GM12878 (cell line): ENCODE data around the gene TMCC2. TPM values are rescaled to one million over a fixed set of nuclear protein-coding genes. Genes with fewer than 3 reads are reported as not detected.
A peak's percentile ranks its signal among the peaks of the same experiment; 100 is the strongest.

ENCODE experiments used
- ATAC-seq: fragments of 200-7000 bp; cut with Tn5 transposase; 3 replicates; pipeline ENCODE4 v1.9.1; 2020; ENCODE audit warnings: mild to moderate bottlenecking, moderate library complexity
- BruUV-seq: library from RNA; stranded (reverse); fragments of 400-500 nt; replicated peaks from 2 replicates; lab custom pipeline; 2021; lab: Mats Ljungman, UMichigan
- CTCF ChIA-PET: fragments of 300-600 bp; sonication (Branson Sonifier 250); formaldehyde crosslinking; extraction: SDS; loops from one replicate; lab custom pipeline; 2021; ENCODE audit warnings: inconsistent platforms; lab: Yijun Ruan, JAX
- POLR2A ChIA-PET: fragments of 350-600 bp; formaldehyde crosslinking; extraction: SDS; loops from one replicate; lab custom pipeline; 2021; ENCODE audit warnings: inconsistent platforms; lab: Charles Lee
- RAD21 ChIA-PET: fragments of 300-600 bp; sonication (Branson Sonifier 250); formaldehyde crosslinking; loops from one replicate; lab custom pipeline; 2023; ENCODE audit warnings: antibody characterized with exemption; ENCODE audit not compliant: unreplicated experiment; lab: Charles Lee
- SMC1A ChIA-PET: fragments of 300-600 bp; sonication (Branson Sonifier 250); formaldehyde crosslinking; loops from one replicate; lab custom pipeline; 2023; ENCODE audit not compliant: unreplicated experiment, uncharacterized antibody; lab: Charles Lee
- DNase-seq: peaks from one replicate; pipeline ENCODE4 v3.0.0-alpha.2; 2011; ENCODE audit warnings: low read depth, low spot score
- FAIRE-seq: peaks from 3 replicates; lab custom pipeline; 2011; peaks lifted over from hg19 to GRCh38; lab: Jason Lieb, UNC
- H2AFZ ChIP-seq: 2 replicates; pipeline ENCODE4 v1.6.0; 2011; ENCODE audit warnings: low read depth, low read length, control low read depth; ENCODE audit not compliant: control insufficient read depth
- H3K27ac ChIP-seq: 2 replicates; pipeline ENCODE4 v1.5.1; 2011; ENCODE audit warnings: control low read depth; ENCODE audit not compliant: control insufficient read depth, insufficient read depth
- H3K27me3 ChIP-seq, 2 experiments: replicated peaks in 1 of 2; 2 replicates each; pipeline versions ENCODE4 v1.6.0 to v1.6.1; 2011; ENCODE audit warnings: low read length in 1 of 2; ENCODE audit not compliant: control insufficient read depth in 2 of 2, insufficient read depth in 2 of 2
- H3K36me3 ChIP-seq, 2 experiments: 2 replicates each; pipeline ENCODE4 v1.5.1; 2011; ENCODE audit warnings: low read length in 1 of 2; ENCODE audit not compliant: control insufficient read depth in 2 of 2, insufficient read depth in 2 of 2
- H3K4me1 ChIP-seq: 2 replicates; pipeline ENCODE4 v1.6.1; 2011; ENCODE audit warnings: mild to moderate bottlenecking, low read length, moderate library complexity, mixed read lengths; ENCODE audit not compliant: control insufficient read depth, insufficient read depth
- H3K4me2 ChIP-seq: 2 replicates; pipeline ENCODE4 v1.6.0; 2011; ENCODE audit warnings: control low read depth; ENCODE audit not compliant: control insufficient read depth, insufficient read depth
- H3K4me3 ChIP-seq: fragments of 200-600 bp; sonication (generic); 2 replicates; pipeline ENCODE4 v1.5.1; 2016
- H3K79me2 ChIP-seq: 2 replicates; pipeline ENCODE4 v1.6.0; 2011; ENCODE audit warnings: low read length; ENCODE audit not compliant: control insufficient read depth, insufficient read depth
- H3K9ac ChIP-seq: 2 replicates; pipeline ENCODE4 v1.8.0; 2011; ENCODE audit warnings: low read length, control low read depth, mixed read lengths; ENCODE audit not compliant: control insufficient read depth, insufficient read depth
- H3K9me3 ChIP-seq: replicated peaks from 3 replicates; pipeline ENCODE4 v1.5.1; 2011; ENCODE audit warnings: mild to moderate bottlenecking, low read length; ENCODE audit not compliant: control insufficient read depth, insufficient read depth
- H4K20me1 ChIP-seq: 2 replicates; pipeline ENCODE4 v1.6.0; 2011; ENCODE audit not compliant: control insufficient read depth, insufficient read depth
- KAT2A ChIP-seq: conservative IDR thresholded peaks from 2 replicates; pipeline ENCODE4 v1.6.1; 2011; ENCODE audit warnings: low read depth, low read length; ENCODE audit not compliant: control insufficient read depth
- NFYB ChIP-seq: IDR thresholded peaks from 2 replicates; pipeline ENCODE4 v1.6.1; 2011; ENCODE audit warnings: low read depth, mild to moderate bottlenecking, low read length, improper control_type of control experiment, moderate library complexity; ENCODE audit not compliant: insufficient read depth
- NR2C1 ChIP-seq: fragments of 450-650 bp; IDR thresholded peaks from 2 replicates; pipeline ENCODE4 v1.6.1; 2017; ENCODE audit warnings: antibody characterized with exemption, mild to moderate bottlenecking, moderate library complexity
- PAX5 ChIP-seq: IDR thresholded peaks from 2 replicates; pipeline ENCODE4 v1.6.1; 2011; ENCODE audit warnings: low read depth, low read length, borderline replicate concordance
- PAX8 ChIP-seq: fragments of 450-650 bp; IDR thresholded peaks from 2 replicates; pipeline ENCODE4 v1.6.1; 2017; ENCODE audit warnings: mild to moderate bottlenecking, moderate library complexity
- PML ChIP-seq: IDR thresholded peaks from 2 replicates; pipeline ENCODE4 v1.6.1; 2012; ENCODE audit warnings: low read length, inconsistent platforms
- POLR2A ChIP-seq: IDR thresholded peaks from 2 replicates; pipeline ENCODE4 v1.6.1; 2011; ENCODE audit warnings: low read depth, mild to moderate bottlenecking, low read length
- RUNX3 ChIP-seq: IDR thresholded peaks from 2 replicates; pipeline ENCODE4 v1.6.1; 2012; ENCODE audit warnings: low read length, inconsistent platforms
- SMARCA5 ChIP-seq: fragments of 450-650 bp; IDR thresholded peaks from 2 replicates; pipeline ENCODE4 v1.6.1; 2017; ENCODE audit warnings: mild to moderate bottlenecking
- TCF12 ChIP-seq: IDR thresholded peaks from 2 replicates; pipeline ENCODE4 v1.6.1; 2011; ENCODE audit warnings: low read depth, mild to moderate bottlenecking, low read length
- WGBS: methylation state at CpG from one replicate; pipeline ENCODE4 v1.1.6; 2016; ENCODE audit warnings: low lambda C conversion rate; ENCODE audit not compliant: insufficient replicate concordance, insufficient coverage; ENCODE audit errors: missing lambda C conversion rate; 5-methylcytosine and 5-hydroxymethylcytosine counted together
- in situ Hi-C: fragments of 300-500 bp; cut with MboI; formaldehyde crosslinking; loops from 9 replicates; pipeline ENCODE4 v1.14.3; 2018; ENCODE audit warnings: mixed read lengths
- intact Hi-C: fragments of 100-400 bp; cut with micrococcal nuclease; formaldehyde crosslinking; loops from one replicate; pipeline ENCODE4 v1.14.2; 2022; ENCODE audit not compliant: unreplicated experiment
- polyA plus RNA-seq, 11 experiments: library from polyadenylated mRNA; depleted of rRNA in 4 of 11; unstranded in 6 of 11; stranded (reverse) in 5 of 11; fragments of >200 nt; fragmentation: Nextera tagmentation in 4 of 11; fragmentation: Illumina TruSeq in 1 of 11; extraction: Ambion mirVana in 4 of 11; extraction: Trizol in 1 of 11; gene quantifications; 1 replicate in 1 of 11; 2 replicates in 10 of 11; pipeline versions ENCODE4 v1.2.1 to v1.2.3, GENCODE V29; 2011 to 2016; ENCODE audit warnings: inconsistent platforms in 2 of 11, missing spikeins in 2 of 11, low read depth in 1 of 11
- total RNA-seq, 4 experiments: library from RNA; depleted of rRNA in 3 of 4; stranded (reverse); fragments of >200 nt in 3 of 4; fragmentation: Illumina TruSeq in 1 of 4; extraction: Trizol in 1 of 4; gene quantifications; 2 replicates each; pipeline versions ENCODE4 v1.2.1 to v1.2.3, GENCODE V29; 2013 to 2021
- TF ChIP-seq, protein P1 (sequence below): fragments of 450-650 bp; IDR thresholded peaks from 2 replicates; pipeline ENCODE4 v1.6.1; 2016; ENCODE audit warnings: mild to moderate bottlenecking
- TF ChIP-seq, protein P2 (sequence below): fragments of 450-650 bp; IDR thresholded peaks from 2 replicates; pipeline ENCODE4 v1.6.1; 2017; ENCODE audit warnings: mild to moderate bottlenecking
- TF ChIP-seq, protein P3 (sequence below): IDR thresholded peaks from 2 replicates; pipeline ENCODE4 v1.6.1; 2012; ENCODE audit warnings: mild to moderate bottlenecking, low read depth, low read length
- TF ChIP-seq, protein P4 (sequence below): fragments of 450-650 bp; IDR thresholded peaks from 2 replicates; pipeline ENCODE4 v1.6.1; 2016; ENCODE audit warnings: mild to moderate bottlenecking, moderate library complexity, borderline replicate concordance

Gene TMCC2
- total and polyA plus RNA-seq, 10 of the 15 experiments (the other 5 are each of a cell fraction or from before 2014, with no cell fraction given), result 0.06 to 2.3 (median 0.76) TPM

DNA sequence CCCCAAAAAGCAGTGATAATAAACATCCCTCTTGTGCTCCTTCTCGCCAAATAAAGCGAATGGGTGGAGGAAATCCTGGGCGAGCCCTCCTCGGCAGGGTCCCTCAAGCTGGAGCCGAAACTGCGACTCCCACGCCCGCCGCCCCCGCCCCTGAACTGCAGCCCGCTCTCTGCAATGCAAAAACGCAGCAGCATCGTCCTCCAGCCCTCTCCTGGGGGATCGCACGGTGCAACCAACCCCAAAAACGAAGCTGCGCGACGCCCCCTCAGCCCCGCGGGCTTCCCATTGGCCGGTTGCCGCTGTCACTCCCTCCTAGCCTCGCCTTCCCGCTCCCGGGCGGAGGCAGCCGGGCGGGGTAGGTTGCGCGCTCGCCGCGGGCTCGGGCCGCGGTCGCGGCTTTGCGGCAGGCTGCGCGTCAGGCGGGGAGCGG is at the start of gene TMCC2 (continued):
- TF ChIP-seq, protein P1, sequence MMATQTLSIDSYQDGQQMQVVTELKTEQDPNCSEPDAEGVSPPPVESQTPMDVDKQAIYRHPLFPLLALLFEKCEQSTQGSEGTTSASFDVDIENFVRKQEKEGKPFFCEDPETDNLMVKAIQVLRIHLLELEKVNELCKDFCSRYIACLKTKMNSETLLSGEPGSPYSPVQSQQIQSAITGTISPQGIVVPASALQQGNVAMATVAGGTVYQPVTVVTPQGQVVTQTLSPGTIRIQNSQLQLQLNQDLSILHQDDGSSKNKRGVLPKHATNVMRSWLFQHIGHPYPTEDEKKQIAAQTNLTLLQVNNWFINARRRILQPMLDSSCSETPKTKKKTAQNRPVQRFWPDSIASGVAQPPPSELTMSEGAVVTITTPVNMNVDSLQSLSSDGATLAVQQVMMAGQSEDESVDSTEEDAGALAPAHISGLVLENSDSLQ, result peak; percentile 98
- TF ChIP-seq NFYB, result peak; percentile 93
- TF ChIP-seq PAX5, result 0 out of 2 replicates have a peak, but pooled peaks have one; percentile 10
- TF ChIP-seq, all 136 proteins: peak for 15

DNA sequence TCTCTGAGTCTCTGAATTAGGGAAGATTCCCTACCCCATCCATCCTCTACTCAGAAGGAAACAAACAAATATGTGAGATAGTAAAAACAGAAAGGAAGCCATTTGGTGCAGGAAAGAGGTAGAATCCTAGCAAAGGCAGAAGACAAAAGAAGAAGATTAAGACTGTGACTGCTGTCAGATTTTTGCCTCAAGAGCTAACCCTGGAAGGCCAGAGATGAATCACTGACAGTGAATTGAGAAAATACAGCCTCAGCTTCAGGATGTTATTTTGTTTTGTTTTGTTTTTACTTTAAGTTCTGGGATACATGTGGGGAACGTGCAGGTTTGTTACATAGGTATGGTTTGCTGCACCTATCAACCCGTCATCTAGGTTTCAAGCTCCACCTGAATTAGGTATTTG is 47.9 kb upstream of the TMCC2 start:
- H3K27ac ChIP-seq, result no peak overlapping the region
- in situ Hi-C loops, result no loop called here
- no peak for TF ChIP-seq KAT2A
- no peak for TF ChIP-seq POLR2A
- TF ChIP-seq TCF12, result no peak
- TF ChIP-seq PML, result no peak
- no peak for TF ChIP-seq PAX8
- TF ChIP-seq NR2C1, result no peak
- TF ChIP-seq, protein P2, sequence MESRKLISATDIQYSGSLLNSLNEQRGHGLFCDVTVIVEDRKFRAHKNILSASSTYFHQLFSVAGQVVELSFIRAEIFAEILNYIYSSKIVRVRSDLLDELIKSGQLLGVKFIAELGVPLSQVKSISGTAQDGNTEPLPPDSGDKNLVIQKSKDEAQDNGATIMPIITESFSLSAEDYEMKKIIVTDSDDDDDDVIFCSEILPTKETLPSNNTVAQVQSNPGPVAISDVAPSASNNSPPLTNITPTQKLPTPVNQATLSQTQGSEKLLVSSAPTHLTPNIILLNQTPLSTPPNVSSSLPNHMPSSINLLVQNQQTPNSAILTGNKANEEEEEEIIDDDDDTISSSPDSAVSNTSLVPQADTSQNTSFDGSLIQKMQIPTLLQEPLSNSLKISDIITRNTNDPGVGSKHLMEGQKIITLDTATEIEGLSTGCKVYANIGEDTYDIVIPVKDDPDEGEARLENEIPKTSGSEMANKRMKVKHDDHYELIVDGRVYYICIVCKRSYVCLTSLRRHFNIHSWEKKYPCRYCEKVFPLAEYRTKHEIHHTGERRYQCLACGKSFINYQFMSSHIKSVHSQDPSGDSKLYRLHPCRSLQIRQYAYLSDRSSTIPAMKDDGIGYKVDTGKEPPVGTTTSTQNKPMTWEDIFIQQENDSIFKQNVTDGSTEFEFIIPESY, result no peak
- no peak for TF ChIP-seq SMARCA5
- TF ChIP-seq RUNX3, result no peak
- TF ChIP-seq, protein P3, sequence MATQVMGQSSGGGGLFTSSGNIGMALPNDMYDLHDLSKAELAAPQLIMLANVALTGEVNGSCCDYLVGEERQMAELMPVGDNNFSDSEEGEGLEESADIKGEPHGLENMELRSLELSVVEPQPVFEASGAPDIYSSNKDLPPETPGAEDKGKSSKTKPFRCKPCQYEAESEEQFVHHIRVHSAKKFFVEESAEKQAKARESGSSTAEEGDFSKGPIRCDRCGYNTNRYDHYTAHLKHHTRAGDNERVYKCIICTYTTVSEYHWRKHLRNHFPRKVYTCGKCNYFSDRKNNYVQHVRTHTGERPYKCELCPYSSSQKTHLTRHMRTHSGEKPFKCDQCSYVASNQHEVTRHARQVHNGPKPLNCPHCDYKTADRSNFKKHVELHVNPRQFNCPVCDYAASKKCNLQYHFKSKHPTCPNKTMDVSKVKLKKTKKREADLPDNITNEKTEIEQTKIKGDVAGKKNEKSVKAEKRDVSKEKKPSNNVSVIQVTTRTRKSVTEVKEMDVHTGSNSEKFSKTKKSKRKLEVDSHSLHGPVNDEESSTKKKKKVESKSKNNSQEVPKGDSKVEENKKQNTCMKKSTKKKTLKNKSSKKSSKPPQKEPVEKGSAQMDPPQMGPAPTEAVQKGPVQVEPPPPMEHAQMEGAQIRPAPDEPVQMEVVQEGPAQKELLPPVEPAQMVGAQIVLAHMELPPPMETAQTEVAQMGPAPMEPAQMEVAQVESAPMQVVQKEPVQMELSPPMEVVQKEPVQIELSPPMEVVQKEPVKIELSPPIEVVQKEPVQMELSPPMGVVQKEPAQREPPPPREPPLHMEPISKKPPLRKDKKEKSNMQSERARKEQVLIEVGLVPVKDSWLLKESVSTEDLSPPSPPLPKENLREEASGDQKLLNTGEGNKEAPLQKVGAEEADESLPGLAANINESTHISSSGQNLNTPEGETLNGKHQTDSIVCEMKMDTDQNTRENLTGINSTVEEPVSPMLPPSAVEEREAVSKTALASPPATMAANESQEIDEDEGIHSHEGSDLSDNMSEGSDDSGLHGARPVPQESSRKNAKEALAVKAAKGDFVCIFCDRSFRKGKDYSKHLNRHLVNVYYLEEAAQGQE, result no peak
- TF ChIP-seq, protein P4, sequence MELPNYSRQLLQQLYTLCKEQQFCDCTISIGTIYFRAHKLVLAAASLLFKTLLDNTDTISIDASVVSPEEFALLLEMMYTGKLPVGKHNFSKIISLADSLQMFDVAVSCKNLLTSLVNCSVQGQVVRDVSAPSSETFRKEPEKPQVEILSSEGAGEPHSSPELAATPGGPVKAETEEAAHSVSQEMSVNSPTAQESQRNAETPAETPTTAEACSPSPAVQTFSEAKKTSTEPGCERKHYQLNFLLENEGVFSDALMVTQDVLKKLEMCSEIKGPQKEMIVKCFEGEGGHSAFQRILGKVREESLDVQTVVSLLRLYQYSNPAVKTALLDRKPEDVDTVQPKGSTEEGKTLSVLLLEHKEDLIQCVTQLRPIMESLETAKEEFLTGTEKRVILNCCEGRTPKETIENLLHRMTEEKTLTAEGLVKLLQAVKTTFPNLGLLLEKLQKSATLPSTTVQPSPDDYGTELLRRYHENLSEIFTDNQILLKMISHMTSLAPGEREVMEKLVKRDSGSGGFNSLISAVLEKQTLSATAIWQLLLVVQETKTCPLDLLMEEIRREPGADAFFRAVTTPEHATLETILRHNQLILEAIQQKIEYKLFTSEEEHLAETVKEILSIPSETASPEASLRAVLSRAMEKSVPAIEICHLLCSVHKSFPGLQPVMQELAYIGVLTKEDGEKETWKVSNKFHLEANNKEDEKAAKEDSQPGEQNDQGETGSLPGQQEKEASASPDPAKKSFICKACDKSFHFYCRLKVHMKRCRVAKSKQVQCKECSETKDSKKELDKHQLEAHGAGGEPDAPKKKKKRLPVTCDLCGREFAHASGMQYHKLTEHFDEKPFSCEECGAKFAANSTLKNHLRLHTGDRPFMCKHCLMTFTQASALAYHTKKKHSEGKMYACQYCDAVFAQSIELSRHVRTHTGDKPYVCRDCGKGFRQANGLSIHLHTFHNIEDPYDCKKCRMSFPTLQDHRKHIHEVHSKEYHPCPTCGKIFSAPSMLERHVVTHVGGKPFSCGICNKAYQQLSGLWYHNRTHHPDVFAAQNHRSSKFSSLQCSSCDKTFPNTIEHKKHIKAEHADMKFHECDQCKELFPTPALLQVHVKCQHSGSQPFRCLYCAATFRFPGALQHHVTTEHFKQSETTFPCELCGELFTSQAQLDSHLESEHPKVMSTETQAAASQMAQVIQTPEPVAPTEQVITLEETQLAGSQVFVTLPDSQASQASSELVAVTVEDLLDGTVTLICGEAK, result no peak

More for the DNA sequence above, 47.9 kb upstream of the TMCC2 start:
- ATAC-seq (no peak), FAIRE-seq (no peak), DNase-seq (no peak)
- Histone ChIP-seq H4K20me1 (no peaks in the 10 kb centered on the region), H3K4me1 (no peaks in the 10 kb centered on the region), H3K36me3 (no peaks in the 10 kb centered on the region), H3K79me2 (no peaks in the 10 kb centered on the region), H3K4me2 (no peak overlapping the region), H3K9me3 (no peaks in the 10 kb centered on the region), H3K27me3 (no peaks in the 10 kb centered on the region), H2AFZ (no peak overlapping the region), H3K4me3 (no peak overlapping the region), H3K9ac (no peak overlapping the region)
- SMC1A ChIA-PET, result no interaction called here
- POLR2A ChIA-PET, result no interaction called here
- CTCF ChIA-PET, result interaction anchor here (1.1 to 1.2 kb wide), 2 partner anchors 76 to 174 kb away, joined by 5 read pairs; no protein-coding TSS in a partner anchor
- WGBS, result 50% methylated on average over 2 of the region's 2 CpGs
- BruUV-seq, result no TSS peak
- intact Hi-C loops, result no loop called here
- RAD21 ChIA-PET, result no interaction called here
